Measurements from ENCODE around the gene GNG8. TPM values are rescaled to one million over a fixed set of nuclear protein-coding genes. Genes with fewer than 3 reads are reported as not detected.

The GNG8 gene
- total RNA-seq, 1 experiment from 2014 or later, result not detected

GRCh38 chr19:46625731-46626130, 10.3 kb downstream of the GNG8 start:
- Mint-ChIP-seq H3K4me3 (no peak overlapping the region), H3K9me3 (no peaks in the 10 kb centered on the region; a peak in 2 of 5 replicates), H3K4me1 (peaks cover 3 to 23% of the 10 kb centered on the region in 2 experiments), H3K27me3 (ENCODE audit: low read depth) (peaks cover 10% of the 10 kb centered on the region), H3K36me3 (ENCODE audit: insufficient read depth in 1 of 3, low read depth in 3 of 3) (no peaks in the 10 kb centered on the region), H3K27ac (no peak overlapping the region; a peak in 1 of 7 replicates)
- no peak overlapping the region for H2BK5ac ChIP-seq (ENCODE audit: insufficient read length, low read length)
- H3K27ac ChIP-seq (ENCODE audit: insufficient read length, low read depth, low read length), result no peak overlapping the region
- H2BK15ac ChIP-seq (ENCODE audit: low read depth, low read length), result no peak overlapping the region
- no peak overlapping the region for H3K18ac ChIP-seq (ENCODE audit: insufficient read length, low read depth, low read length)
- no peak overlapping the region for H3K56ac ChIP-seq (ENCODE audit: insufficient read length, low read depth, low read length)
- H2AK5ac ChIP-seq (ENCODE audit: insufficient read length, low read length), result no peak overlapping the region
- H4K8ac ChIP-seq (replicated peaks; ENCODE audit: insufficient read length, low read depth, low read length), result no peak overlapping the region
- no peak overlapping the region for H3K9ac ChIP-seq (ENCODE audit: extremely low read depth, insufficient read length, low read length)
- no peaks in the 10 kb centered on the region for H3K27me3 ChIP-seq (ENCODE audit: insufficient read depth, low read length)
- no peak overlapping the region for H3K23ac ChIP-seq (ENCODE audit: insufficient read length, low read depth, low read length)
- no peak overlapping the region for H3K14ac ChIP-seq (ENCODE audit: insufficient read depth, low read length)
- H4K5ac ChIP-seq (ENCODE audit: insufficient read length, low read depth, low read length), result no peak overlapping the region
- H2BK20ac ChIP-seq (ENCODE audit: low read depth, low read length, poor library complexity, severe bottlenecking), result no peak overlapping the region
- WGBS (ENCODE audit: extremely low coverage, insufficient read length, low lambda C conversion rate), result no CpG with 5 or more reads among the region's 12 CpGs
- H3T11ph ChIP-seq (ENCODE audit: low read length), result no peak overlapping the region
- H3K9me3 ChIP-seq (ENCODE audit: control insufficient read depth, low read depth, low read length), result no peaks in the 10 kb centered on the region
- H4K91ac ChIP-seq (ENCODE audit: insufficient read length, low read depth, low read length), result no peak overlapping the region
- H3K4me1 ChIP-seq (ENCODE audit: insufficient read depth, low read length), result no peaks in the 10 kb centered on the region
- H3K79me1 ChIP-seq (ENCODE audit: insufficient read depth, low read depth, low read length, poor library complexity, severe bottlenecking), result no peaks in the 10 kb centered on the region
- H3K23me2 ChIP-seq (ENCODE audit: insufficient read length, low read depth, low read length, poor library complexity, severe bottlenecking), result no peaks in the 10 kb centered on the region
- H2AFZ ChIP-seq (ENCODE audit: low read length), result no peak overlapping the region
- no peak overlapping the region for H3K4me2 ChIP-seq (ENCODE audit: insufficient read depth, insufficient read length, low read length)
- H3K4ac ChIP-seq (ENCODE audit: low read depth, low read length), result no peak overlapping the region
- no peaks in the 10 kb centered on the region for H3K79me2 ChIP-seq (ENCODE audit: insufficient read depth, low read length)
- no peak for DNase-seq
- TF ChIP-seq CTCF (conservative IDR thresholded peaks at IDR 0.05), result no peak
- no peak overlapping the region for H2BK120ac ChIP-seq (ENCODE audit: low read depth, low read length, poor library complexity, severe bottlenecking)
- H2BK12ac ChIP-seq (ENCODE audit: insufficient read length, low read depth, low read length), result no peak overlapping the region
- no peaks in the 10 kb centered on the region for H4K20me1 ChIP-seq (ENCODE audit: control insufficient read depth, insufficient read depth, insufficient read length)
